Neural progenitor cell (in vitro differentiated cells): ENCODE data around the gene HS3ST2. TPM values are rescaled to one million over a fixed set of nuclear protein-coding genes. Genes with fewer than 3 reads are reported as not detected.

Experiments
- DNase-seq: peaks from one replicate; pipeline ENCODE4 v3.0.0-alpha.2; 2016; ENCODE audit warnings: low spot score
- H2AFZ ChIP-seq: fragments of 200-600 bp; sonication (generic); replicated peaks from 2 replicates; pipeline ENCODE4 v1.6.1; 2016; ENCODE audit warnings: antibody characterized with exemption
- H3F3A ChIP-seq: fragments of 200-600 bp; sonication (generic); 2 replicates; pipeline ENCODE4 v1.6.1; 2016; ENCODE audit warnings: antibody characterized with exemption, low read depth
- H3K27ac ChIP-seq: fragments of 200-600 bp; sonication (generic); 2 replicates; pipeline ENCODE4 v1.5.1; 2016; ENCODE audit warnings: mild to moderate bottlenecking
- H3K27me3 ChIP-seq: fragments of 200-600 bp; sonication (generic); 2 replicates; pipeline ENCODE4 v1.6.1; 2016; ENCODE audit warnings: mild to moderate bottlenecking, moderate library complexity
- H3K36me3 ChIP-seq: fragments of 200-600 bp; sonication (generic); 2 replicates; pipeline ENCODE4 v1.5.1; 2016
- H3K4me1 ChIP-seq: fragments of 200-600 bp; sonication (generic); 2 replicates; pipeline ENCODE4 v1.6.1; 2016; ENCODE audit warnings: mixed run types
- H3K4me2 ChIP-seq: fragments of 200-600 bp; sonication (generic); 2 replicates; pipeline ENCODE4 v1.6.1; 2016
- H3K4me3 ChIP-seq: fragments of 200-600 bp; sonication (generic); 2 replicates; pipeline ENCODE4 v1.5.1; 2016
- H3K79me2 ChIP-seq: fragments of 200-600 bp; sonication (generic); 2 replicates; pipeline ENCODE4 v1.6.1; 2016; ENCODE audit warnings: low read depth
- H3K9ac ChIP-seq: fragments of 200-600 bp; sonication (generic); 2 replicates; pipeline ENCODE4 v1.6.1; 2016
- H3K9me3 ChIP-seq: fragments of 200-600 bp; sonication (generic); 2 replicates; pipeline ENCODE4 v1.5.1; 2016; ENCODE audit warnings: low read depth
- H4K20me1 ChIP-seq: fragments of 200-600 bp; sonication (generic); 2 replicates; pipeline ENCODE4 v1.6.1; 2016; ENCODE audit warnings: low read depth
- H3K27ac Mint-ChIP-seq: 3 replicates; pipeline ENCODE4 v1.8.0; 2021; ENCODE audit warnings: mixed read lengths
- H3K27me3 Mint-ChIP-seq: 2 replicates; pipeline ENCODE4 v1.8.0; 2022; ENCODE audit warnings: low read depth, mild to moderate bottlenecking, inconsistent platforms, moderate library complexity, mixed read lengths; ENCODE audit not compliant: insufficient read depth
- H3K36me3 Mint-ChIP-seq: 3 replicates; pipeline ENCODE4 v1.8.0; 2021; ENCODE audit warnings: mixed read lengths
- H3K4me1 Mint-ChIP-seq: 3 replicates; pipeline ENCODE4 v1.8.0; 2021; ENCODE audit warnings: mixed read lengths
- H3K4me3 Mint-ChIP-seq: 3 replicates; pipeline ENCODE4 v1.8.0; 2021; ENCODE audit warnings: mild to moderate bottlenecking, moderate library complexity, mixed read lengths
- H3K9me3 Mint-ChIP-seq: 3 replicates; pipeline ENCODE4 v1.8.0; 2020; ENCODE audit warnings: mixed read lengths
- EZH2 ChIP-seq: fragments of 200-600 bp; sonication (generic); IDR thresholded peaks from 2 replicates; pipeline ENCODE4 v1.6.1; 2017; ENCODE audit warnings: antibody characterized with exemption, mild to moderate bottlenecking, moderate library complexity
- EZH2phosphoT487 ChIP-seq: fragments of 200-600 bp; sonication (generic); IDR thresholded peaks from 2 replicates; pipeline ENCODE4 v1.6.1; 2017; ENCODE audit warnings: antibody characterized with exemption
- total RNA-seq: library from RNA; depleted of rRNA; stranded (reverse); fragments of >200 nt; gene quantifications from 2 replicates; pipeline ENCODE4 v1.2.3, GENCODE V29; 2015; ENCODE audit warnings: low replicate concordance
- TF ChIP-seq, protein P1 (sequence below): fragments of 200-600 bp; sonication (generic); IDR thresholded peaks from 2 replicates; pipeline ENCODE4 v1.5.1; 2017; ENCODE audit warnings: antibody characterized with exemption, mild to moderate bottlenecking

Gene HS3ST2
- total RNA-seq, 1 donor from 2014 or later = not detected

DNA sequence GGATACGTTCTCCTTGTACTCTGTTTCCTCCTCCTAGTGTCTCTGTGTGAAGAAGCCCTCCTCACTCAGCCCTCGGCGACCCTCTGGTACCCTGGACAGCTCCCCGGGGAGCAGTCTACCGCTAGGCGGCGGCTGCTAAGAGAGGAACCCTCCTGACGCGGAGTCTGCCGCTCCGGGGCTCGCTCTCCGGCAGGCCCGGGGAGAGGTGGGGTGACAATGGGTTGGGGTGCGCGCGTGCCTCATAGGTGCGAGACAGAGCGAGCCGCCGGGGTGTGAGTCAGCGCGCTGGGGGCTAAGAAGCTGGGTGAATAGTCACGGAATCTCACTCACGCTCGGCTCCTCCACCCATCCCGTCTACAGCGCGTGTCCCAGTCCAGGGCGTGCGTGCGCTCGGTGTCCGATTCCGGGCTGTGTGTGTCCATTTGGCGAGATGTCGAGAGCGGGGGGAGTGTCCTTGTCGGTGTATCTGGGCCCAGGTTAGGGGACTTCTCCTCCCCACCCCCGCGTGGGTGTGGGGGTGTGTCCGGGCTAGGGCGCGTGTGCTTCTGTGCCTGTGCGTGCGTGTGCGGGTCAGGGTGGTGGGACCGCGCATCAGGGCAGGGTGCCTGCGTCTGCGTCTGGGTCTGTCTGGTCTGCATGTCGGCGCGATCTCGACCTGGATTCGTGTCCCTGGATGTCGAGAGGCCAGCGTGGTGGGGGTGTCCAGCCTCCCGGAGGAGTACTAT lies 577 bp upstream of the HS3ST2 start:
- TF ChIP-seq, protein P1, sequence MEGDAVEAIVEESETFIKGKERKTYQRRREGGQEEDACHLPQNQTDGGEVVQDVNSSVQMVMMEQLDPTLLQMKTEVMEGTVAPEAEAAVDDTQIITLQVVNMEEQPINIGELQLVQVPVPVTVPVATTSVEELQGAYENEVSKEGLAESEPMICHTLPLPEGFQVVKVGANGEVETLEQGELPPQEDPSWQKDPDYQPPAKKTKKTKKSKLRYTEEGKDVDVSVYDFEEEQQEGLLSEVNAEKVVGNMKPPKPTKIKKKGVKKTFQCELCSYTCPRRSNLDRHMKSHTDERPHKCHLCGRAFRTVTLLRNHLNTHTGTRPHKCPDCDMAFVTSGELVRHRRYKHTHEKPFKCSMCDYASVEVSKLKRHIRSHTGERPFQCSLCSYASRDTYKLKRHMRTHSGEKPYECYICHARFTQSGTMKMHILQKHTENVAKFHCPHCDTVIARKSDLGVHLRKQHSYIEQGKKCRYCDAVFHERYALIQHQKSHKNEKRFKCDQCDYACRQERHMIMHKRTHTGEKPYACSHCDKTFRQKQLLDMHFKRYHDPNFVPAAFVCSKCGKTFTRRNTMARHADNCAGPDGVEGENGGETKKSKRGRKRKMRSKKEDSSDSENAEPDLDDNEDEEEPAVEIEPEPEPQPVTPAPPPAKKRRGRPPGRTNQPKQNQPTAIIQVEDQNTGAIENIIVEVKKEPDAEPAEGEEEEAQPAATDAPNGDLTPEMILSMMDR = peak; percentile 96
- TF ChIP-seq EZH2 (peak; percentile 44), EZH2phosphoT487 (peak; percentile 43)
- peaks cover 10% of the 10 kb centered on the region for H3K4me1 Mint-ChIP-seq
- no peak overlapping the region for H2AFZ ChIP-seq
- H3K4me2 ChIP-seq = peak overlapping the region; percentile 99
- peak; percentile 94 for DNase-seq
- H3K9me3 ChIP-seq = no peaks in the 10 kb centered on the region
- H3K79me2 ChIP-seq = no peaks in the 10 kb centered on the region
- H3K27me3 Mint-ChIP-seq = peaks cover 56% of the 10 kb centered on the region
- H3K4me3 Mint-ChIP-seq = peak overlapping the region; percentile 86
- H3K27me3 ChIP-seq = peaks cover 85% of the 10 kb centered on the region
- peaks cover 7% of the 10 kb centered on the region for H3K4me1 ChIP-seq
- H3K9ac ChIP-seq = no peak overlapping the region
- H3K36me3 ChIP-seq = no peaks in the 10 kb centered on the region
- no peak overlapping the region for H3K27ac Mint-ChIP-seq
- H3K27ac ChIP-seq = no peak overlapping the region
- H3K36me3 Mint-ChIP-seq = no peaks in the 10 kb centered on the region
- no peaks in the 10 kb centered on the region for H3K9me3 Mint-ChIP-seq
- H4K20me1 ChIP-seq = peaks cover 35% of the 10 kb centered on the region
- H3F3A ChIP-seq = no peaks in the 10 kb centered on the region
- H3K4me3 ChIP-seq = peak overlapping the region; percentile 62

DNA sequence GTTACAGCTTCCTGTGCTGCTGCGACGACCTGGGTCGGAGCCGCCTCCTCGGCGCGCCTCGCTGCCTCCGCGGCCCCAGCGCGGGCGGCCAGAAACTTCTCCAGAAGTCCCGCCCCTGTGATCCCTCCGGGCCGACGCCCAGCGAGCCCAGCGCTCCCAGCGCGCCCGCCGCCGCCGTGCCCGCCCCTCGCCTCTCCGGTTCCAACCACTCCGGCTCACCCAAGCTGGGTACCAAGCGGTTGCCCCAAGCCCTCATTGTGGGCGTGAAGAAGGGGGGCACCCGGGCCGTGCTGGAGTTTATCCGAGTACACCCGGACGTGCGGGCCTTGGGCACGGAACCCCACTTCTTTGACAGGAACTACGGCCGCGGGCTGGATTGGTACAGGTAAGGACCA lies 746 bp downstream of the HS3ST2 start:
- peak; percentile 70 for DNase-seq
- Histone ChIP-seq H3K4me1 (peaks cover 7% of the 10 kb centered on the region), H2AFZ (peak overlapping the region; percentile 57), H3K79me2 (no peaks in the 10 kb centered on the region), H3K27me3 (peaks cover 88% of the 10 kb centered on the region), H3K9ac (no peak overlapping the region), H3K4me2 (peak overlapping the region; percentile 99), H3K9me3 (no peaks in the 10 kb centered on the region), H4K20me1 (peaks cover 35% of the 10 kb centered on the region), H3K4me3 (peak overlapping the region; percentile 62), H3K27ac (no peak overlapping the region), H3K36me3 (no peaks in the 10 kb centered on the region), H3F3A (no peaks in the 10 kb centered on the region)
- peaks cover 10% of the 10 kb centered on the region for H3K4me1 Mint-ChIP-seq
- TF ChIP-seq EZH2phosphoT487 = peak; percentile 59
- peak; percentile 81 for TF ChIP-seq EZH2
- TF ChIP-seq, protein P1 = no peak
- H3K36me3 Mint-ChIP-seq = no peaks in the 10 kb centered on the region
- H3K27ac Mint-ChIP-seq = no peak overlapping the region
- peak overlapping the region; percentile 80 for H3K4me3 Mint-ChIP-seq
- no peaks in the 10 kb centered on the region for H3K9me3 Mint-ChIP-seq
- peaks cover 60% of the 10 kb centered on the region for H3K27me3 Mint-ChIP-seq

DNA sequence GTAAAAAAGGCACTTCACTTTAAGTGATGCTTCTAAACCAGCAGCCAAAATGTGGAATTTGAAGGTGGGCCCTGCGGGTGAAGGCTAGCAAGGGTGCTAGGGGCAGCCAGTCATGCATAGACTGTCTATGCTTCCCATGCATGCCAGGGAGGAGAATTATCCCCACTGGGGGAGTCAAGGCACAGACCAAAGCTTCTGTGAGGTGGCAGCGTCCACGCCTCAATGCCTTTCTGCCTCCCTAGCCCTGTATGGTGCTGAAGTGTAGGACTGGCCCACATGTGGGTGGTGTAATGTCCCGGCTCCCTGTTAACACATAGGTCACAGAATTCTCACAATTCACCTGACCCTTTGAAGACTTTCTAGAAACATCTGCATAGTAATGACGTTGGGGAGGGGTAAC lies 1.9 kb downstream of the HS3ST2 start:
- Histone ChIP-seq H3K9me3 (no peaks in the 10 kb centered on the region), H3K36me3 (no peaks in the 10 kb centered on the region), H3K27me3 (peaks cover 78% of the 10 kb centered on the region), H3K27ac (no peak overlapping the region), H4K20me1 (peaks cover 35% of the 10 kb centered on the region), H3K4me2 (no peak overlapping the region), H3F3A (no peaks in the 10 kb centered on the region), H3K79me2 (no peaks in the 10 kb centered on the region), H3K4me1 (peaks cover 7% of the 10 kb centered on the region), H2AFZ (no peak overlapping the region), H3K9ac (no peak overlapping the region), H3K4me3 (no peak overlapping the region)
- Mint-ChIP-seq H3K9me3 (no peaks in the 10 kb centered on the region), H3K4me1 (peaks cover 10% of the 10 kb centered on the region), H3K27ac (no peak overlapping the region), H3K4me3 (no peak overlapping the region), H3K27me3 (peaks cover 63% of the 10 kb centered on the region), H3K36me3 (no peaks in the 10 kb centered on the region)
- TF ChIP-seq EZH2 = no peak
- TF ChIP-seq, protein P1 = no peak
- TF ChIP-seq EZH2phosphoT487 = no peak
- no peak for DNase-seq
